Measurements from ENCODE around the gene KLF6.
A peak's percentile ranks its signal among the peaks of the same experiment; 100 is the strongest.

- TF ChIP-seq CTCF (IDR thresholded peaks at IDR 0.05): peak in 1 of 5 experiments; percentile 3
- TF ChIP-seq POLR2A (IDR thresholded peaks at IDR 0.05): no peak
- peak in 1 of 2 donors; percentile 86 for TF ChIP-seq EP300 (IDR thresholded peaks at IDR 0.05)
Measured at GRCh38 chr10:3805791-3806461, 20.9 kb upstream of the KLF6 start.

Measured in tibial nerve (tissue), 4 donors.